ENCODE measurements around the gene CREB3L1.

Gene CREB3L1

DNA sequence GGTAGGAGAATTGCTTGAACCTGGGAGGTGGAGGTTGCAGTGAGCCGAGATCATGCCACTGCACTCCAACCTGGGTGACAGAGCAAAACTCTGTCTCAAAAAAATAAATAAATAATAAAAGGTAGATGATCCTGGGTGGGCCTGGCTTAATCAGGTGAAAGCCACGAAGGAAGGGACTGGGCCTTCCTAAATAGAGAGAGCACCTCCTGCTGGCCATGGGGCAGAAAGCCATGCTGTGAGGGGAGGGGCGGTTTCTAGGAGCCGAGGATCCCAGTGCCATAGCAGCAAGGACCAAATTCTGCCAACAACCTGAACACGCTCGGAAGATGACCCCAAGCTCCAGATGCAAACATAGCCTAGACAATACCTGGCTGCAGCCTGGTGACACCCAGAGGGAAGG, 45.3 kb downstream of the CREB3L1 start:
- ATAC-seq: peak; percentile 25; the same call in 2 of the 3 replicates

GRCh38 chr11:46326813-46327416, 49.5 kb downstream of the CREB3L1 start:
- TF ChIP-seq, protein P1, sequence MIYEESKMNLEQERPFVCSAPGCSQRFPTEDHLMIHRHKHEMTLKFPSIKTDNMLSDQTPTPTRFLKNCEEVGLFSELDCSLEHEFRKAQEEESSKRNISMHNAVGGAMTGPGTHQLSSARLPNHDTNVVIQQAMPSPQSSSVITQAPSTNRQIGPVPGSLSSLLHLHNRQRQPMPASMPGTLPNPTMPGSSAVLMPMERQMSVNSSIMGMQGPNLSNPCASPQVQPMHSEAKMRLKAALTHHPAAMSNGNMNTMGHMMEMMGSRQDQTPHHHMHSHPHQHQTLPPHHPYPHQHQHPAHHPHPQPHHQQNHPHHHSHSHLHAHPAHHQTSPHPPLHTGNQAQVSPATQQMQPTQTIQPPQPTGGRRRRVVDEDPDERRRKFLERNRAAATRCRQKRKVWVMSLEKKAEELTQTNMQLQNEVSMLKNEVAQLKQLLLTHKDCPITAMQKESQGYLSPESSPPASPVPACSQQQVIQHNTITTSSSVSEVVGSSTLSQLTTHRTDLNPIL (CRISPR knock-in tag; IDR thresholded peaks at IDR 0.05; ENCODE audit: low read depth): no peak
- TF ChIP-seq ZFP30 (CRISPR knock-in tag; IDR thresholded peaks at IDR 0.05) (no peak), GLIS3 (CRISPR knock-in tag; IDR thresholded peaks at IDR 0.05) (no peak), ZFP3 (CRISPR knock-in tag; IDR thresholded peaks at IDR 0.05) (no peak), ESRRG (CRISPR knock-in tag; IDR thresholded peaks at IDR 0.05) (no peak), POU6F1 (CRISPR knock-in tag; IDR thresholded peaks at IDR 0.05; ENCODE audit: borderline replicate concordance, low read depth) (no peak), ZNF70 (CRISPR knock-in tag; IDR thresholded peaks at IDR 0.05) (no peak), ZNF565 (CRISPR knock-in tag; conservative IDR thresholded peaks at IDR 0.05; ENCODE audit: low read depth) (no peak), PATZ1 (CRISPR knock-in tag; IDR thresholded peaks at IDR 0.05; ENCODE audit: borderline replicate concordance) (no peak)
- no peak for ATAC-seq

More for the DNA sequence above, 45.3 kb downstream of the CREB3L1 start:
- TF ChIP-seq PATZ1 (CRISPR knock-in tag; IDR thresholded peaks at IDR 0.05; ENCODE audit: borderline replicate concordance): no peak
- TF ChIP-seq RARB (CRISPR knock-in tag; IDR thresholded peaks at IDR 0.05): no peak
- TF ChIP-seq TCF4 (CRISPR knock-in tag; IDR thresholded peaks at IDR 0.05; ENCODE audit: borderline replicate concordance): no peak
- TF ChIP-seq OSR1 (CRISPR knock-in tag; IDR thresholded peaks at IDR 0.05): no peak
- no peak for TF ChIP-seq ZNF565 (CRISPR knock-in tag; conservative IDR thresholded peaks at IDR 0.05; ENCODE audit: low read depth)
- TF ChIP-seq ARNTL (CRISPR knock-in tag; IDR thresholded peaks at IDR 0.05; ENCODE audit: borderline replicate concordance, low read depth): no peak
- TF ChIP-seq BACH2 (CRISPR knock-in tag; IDR thresholded peaks at IDR 0.05; ENCODE audit: borderline replicate concordance): no peak
- no peak for TF ChIP-seq TOX (CRISPR knock-in tag; IDR thresholded peaks at IDR 0.05; ENCODE audit: borderline replicate concordance)

GRCh38 chr11:46327829-46328228, 50.4 kb downstream of the CREB3L1 start:
- no peak for ATAC-seq
- TF ChIP-seq BACH2 (CRISPR knock-in tag; IDR thresholded peaks at IDR 0.05; ENCODE audit: borderline replicate concordance): no peak
- no peak for TF ChIP-seq GLIS3 (CRISPR knock-in tag; IDR thresholded peaks at IDR 0.05)
- TF ChIP-seq ZFP3 (CRISPR knock-in tag; IDR thresholded peaks at IDR 0.05): no peak
- TF ChIP-seq TCF4 (CRISPR knock-in tag; IDR thresholded peaks at IDR 0.05; ENCODE audit: borderline replicate concordance): no peak
- TF ChIP-seq TSHZ2 (CRISPR knock-in tag; IDR thresholded peaks at IDR 0.05): no peak
- TF ChIP-seq OSR1 (CRISPR knock-in tag; IDR thresholded peaks at IDR 0.05): no peak
- TF ChIP-seq ZNF70 (CRISPR knock-in tag; IDR thresholded peaks at IDR 0.05): no peak
- TF ChIP-seq ARNTL (CRISPR knock-in tag; IDR thresholded peaks at IDR 0.05; ENCODE audit: borderline replicate concordance, low read depth): no peak
- TF ChIP-seq POU6F1 (CRISPR knock-in tag; IDR thresholded peaks at IDR 0.05; ENCODE audit: borderline replicate concordance, low read depth): no peak
- no peak for TF ChIP-seq PPARA (CRISPR knock-in tag; IDR thresholded peaks at IDR 0.05; ENCODE audit: borderline replicate concordance)
- no peak for TF ChIP-seq ZNF565 (CRISPR knock-in tag; conservative IDR thresholded peaks at IDR 0.05; ENCODE audit: low read depth)

Data from SK-N-SH treated with all-trans-retinoic acid at 6 μM for 48 hours (cell line).